ENCODE data around the gene PRR19.

PRR19 gene

GRCh38 chr19:42271045-42271419 lies 30.9 kb upstream of the PRR19 start:
- DNase-seq (ENCODE audit: low read depth in 2 of 2), result no peak

GRCh38 chr19:42271861-42272534 lies 29.9 kb upstream of the PRR19 start:
- no peak for DNase-seq (ENCODE audit: low read depth in 2 of 2)

- DNase-seq (ENCODE audit: low read depth in 2 of 2), result no peak
These were observed 29.4 kb upstream of the PRR19 start for GRCh38 chr19:42272535-42272897.

- no peak for DNase-seq (ENCODE audit: low read depth in 2 of 2)
These were observed 28.9 kb upstream of the PRR19 start for GRCh38 chr19:42272989-42273406.

- DNase-seq (ENCODE audit: low read depth in 2 of 2), result no peak
These were observed 28.4 kb upstream of the PRR19 start for GRCh38 chr19:42273407-42274064.

GRCh38 chr19:42274065-42274682 lies 27.8 kb upstream of the PRR19 start:
- no peak for DNase-seq (ENCODE audit: low read depth in 2 of 2)

- no peak for DNase-seq (ENCODE audit: low read depth in 2 of 2)
These were observed 26.8 kb upstream of the PRR19 start for GRCh38 chr19:42275103-42275502.

- no peak for DNase-seq (ENCODE audit: low read depth in 2 of 2)
These were observed 26.4 kb upstream of the PRR19 start for GRCh38 chr19:42275517-42275916.

- no peak for DNase-seq (ENCODE audit: low read depth in 2 of 2)
These were observed 25.6 kb upstream of the PRR19 start for GRCh38 chr19:42276284-42276683.

- no peak for DNase-seq (ENCODE audit: low read depth in 2 of 2)
These were observed 25.1 kb upstream of the PRR19 start for GRCh38 chr19:42276821-42277220.

GRCh38 chr19:42277821-42278451 lies 24.0 kb upstream of the PRR19 start:
- no peak for DNase-seq (ENCODE audit: low read depth in 2 of 2)

- no peak for DNase-seq (ENCODE audit: low read depth in 2 of 2)
These were observed 23.3 kb upstream of the PRR19 start for GRCh38 chr19:42278452-42279154.

- no peak for DNase-seq (ENCODE audit: low read depth in 2 of 2)
These were observed 22.6 kb upstream of the PRR19 start for GRCh38 chr19:42279155-42279901.

GRCh38 chr19:42279902-42280814 lies 21.8 kb upstream of the PRR19 start:
- DNase-seq (ENCODE audit: low read depth in 2 of 2), result peak; percentile 75 to 77

GRCh38 chr19:42280815-42281145 lies 21.2 kb upstream of the PRR19 start:
- no peak for DNase-seq (ENCODE audit: low read depth in 2 of 2)

- no peak for DNase-seq (ENCODE audit: low read depth in 2 of 2)
These were observed 20.6 kb upstream of the PRR19 start for GRCh38 chr19:42281146-42281826.

- DNase-seq (ENCODE audit: low read depth in 2 of 2), result no peak
These were observed 19.8 kb upstream of the PRR19 start for GRCh38 chr19:42281827-42282762.

GRCh38 chr19:42282819-42283187 lies 19.1 kb upstream of the PRR19 start:
- DNase-seq (ENCODE audit: low read depth in 2 of 2), result no peak

Data from fibroblast of skin of left biceps (primary cell).